Measurements from ENCODE around the gene MED12L. TPM values are rescaled to one million over a fixed set of nuclear protein-coding genes. Genes with fewer than 3 reads are reported as not detected.
A peak's percentile ranks its signal among the peaks of the same experiment; 100 is the strongest.

The MED12L gene
- total RNA-seq, 1 experiment from 2014 or later, result not detected

- no peaks in the 10 kb centered on the region for H3K36me3 ChIP-seq
- DNase-seq, result no peak
- peaks cover 8% of the 10 kb centered on the region for H3K27me3 ChIP-seq
- no peak overlapping the region for H3K27ac ChIP-seq
- no peaks in the 10 kb centered on the region for H3K9me3 ChIP-seq (replicated peaks)
- H3K4me3 ChIP-seq, result no peak overlapping the region
- H3K4me1 ChIP-seq, result no peaks in the 10 kb centered on the region
Measured at GRCh38 chr3:151142929-151143328, 57.5 kb downstream of the MED12L start.

DNA sequence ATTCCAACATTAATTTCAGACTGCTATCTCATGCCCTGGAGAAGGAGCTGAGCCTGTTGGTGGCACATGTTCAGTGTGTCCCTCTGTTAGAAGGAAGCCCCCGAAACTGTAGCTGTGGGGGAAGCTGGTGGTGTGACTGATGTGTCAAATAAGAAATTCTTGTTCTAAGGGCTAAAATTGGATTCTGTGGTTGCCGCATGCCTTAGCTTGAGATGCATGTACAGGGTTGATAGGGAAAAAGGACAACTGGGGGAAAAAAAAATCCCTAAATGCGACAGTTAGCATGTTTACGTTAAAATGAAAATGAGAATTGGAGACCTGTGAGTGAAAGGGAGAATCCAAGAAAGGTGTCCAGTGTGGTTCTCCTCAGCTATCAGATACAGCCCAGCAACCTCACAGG is 58.6 kb downstream of the MED12L start:
- Histone ChIP-seq H3K27me3 (peaks cover 8% of the 10 kb centered on the region), H3K4me3 (no peak overlapping the region), H3K4me1 (no peaks in the 10 kb centered on the region), H3K9me3 (replicated peaks) (no peaks in the 10 kb centered on the region), H3K27ac (no peak overlapping the region), H3K36me3 (no peaks in the 10 kb centered on the region)
- no peak for DNase-seq

- Histone ChIP-seq H3K4me1 (no peaks in the 10 kb centered on the region), H3K4me3 (no peak overlapping the region), H3K9me3 (replicated peaks) (no peaks in the 10 kb centered on the region), H3K27ac (no peak overlapping the region), H3K36me3 (no peaks in the 10 kb centered on the region), H3K27me3 (peaks cover 8% of the 10 kb centered on the region)
- no peak for DNase-seq
Measured at GRCh38 chr3:151144760-151145159, 59.3 kb downstream of the MED12L start.

- Histone ChIP-seq H3K27me3 (peaks cover 8% of the 10 kb centered on the region), H3K9me3 (replicated peaks) (no peaks in the 10 kb centered on the region)
Measured at GRCh38 chr3:151145713-151146070, 60.2 kb downstream of the MED12L start.

DNA sequence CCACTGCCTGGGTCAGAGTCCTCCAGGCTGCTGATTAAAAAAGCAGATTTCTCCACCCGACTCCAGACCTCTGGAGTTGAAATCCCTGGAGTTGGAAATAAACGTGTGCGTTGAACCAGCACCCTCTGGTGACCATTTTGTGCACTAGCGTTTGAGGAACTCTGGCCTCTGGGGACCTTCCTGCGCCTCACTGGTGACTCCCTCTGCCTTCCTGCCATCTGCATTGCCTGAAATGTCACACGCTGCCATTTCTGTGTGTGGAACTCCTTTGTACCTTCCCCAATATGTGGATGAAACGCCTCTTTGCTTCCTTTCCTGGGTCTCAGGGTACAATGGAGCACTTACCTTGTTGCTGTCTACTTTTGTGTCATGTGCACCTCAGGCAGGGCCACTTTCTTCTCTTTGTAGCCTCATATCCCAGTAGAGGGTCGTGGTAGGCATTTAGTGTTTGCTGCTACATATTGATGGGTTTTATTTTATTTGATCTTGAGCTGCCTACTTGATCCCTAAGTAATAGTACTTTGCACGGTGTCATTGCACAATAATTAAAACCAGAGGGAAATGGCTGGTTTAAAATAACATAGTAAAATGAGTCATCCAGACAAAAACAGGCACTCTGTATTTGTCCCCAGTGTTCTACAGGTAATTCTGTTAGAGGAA is 60.7 kb downstream of the MED12L start:
- peak; percentile 42 to 80 for DNase-seq
- no peak overlapping the region for H3K27ac ChIP-seq

More at GRCh38 chr3:151145713-151146070, 60.2 kb downstream of the MED12L start:
- no peaks in the 10 kb centered on the region for H3K36me3 ChIP-seq
- H3K27ac ChIP-seq, result no peak overlapping the region
- H3K4me3 ChIP-seq, result no peak overlapping the region
- H3K4me1 ChIP-seq, result no peaks in the 10 kb centered on the region
- DNase-seq, result no peak

DNA sequence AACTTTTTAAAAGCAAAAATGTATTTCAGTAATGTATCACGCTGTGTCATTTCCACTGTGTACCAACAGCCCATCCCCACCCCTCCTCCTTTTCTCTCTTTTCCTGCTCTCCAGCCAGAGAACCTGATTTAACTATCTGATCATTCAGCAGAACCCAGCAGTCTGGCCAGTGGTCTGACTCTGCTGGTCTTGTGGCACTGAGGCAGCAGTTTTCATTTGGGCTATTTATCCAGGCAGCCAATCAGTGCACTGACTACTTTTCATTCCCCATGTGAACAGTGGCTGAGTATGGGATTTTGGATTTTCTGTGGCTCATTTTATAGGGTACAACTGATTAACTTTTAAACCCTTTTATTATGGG is 61.2 kb downstream of the MED12L start:
- Histone ChIP-seq H3K4me3 (no peak overlapping the region), H3K4me1 (no peaks in the 10 kb centered on the region), H3K27ac (no peak overlapping the region), H3K36me3 (no peaks in the 10 kb centered on the region), H3K9me3 (replicated peaks) (no peaks in the 10 kb centered on the region), H3K27me3 (peaks cover 8% of the 10 kb centered on the region)
- DNase-seq, result no peak

More for the DNA sequence above, 60.7 kb downstream of the MED12L start:
- no peaks in the 10 kb centered on the region for H3K4me1 ChIP-seq
- H3K9me3 ChIP-seq (replicated peaks), result no peaks in the 10 kb centered on the region
- H3K36me3 ChIP-seq, result no peaks in the 10 kb centered on the region
- H3K4me3 ChIP-seq, result no peak overlapping the region
- H3K27me3 ChIP-seq, result peaks cover 8% of the 10 kb centered on the region

DNA sequence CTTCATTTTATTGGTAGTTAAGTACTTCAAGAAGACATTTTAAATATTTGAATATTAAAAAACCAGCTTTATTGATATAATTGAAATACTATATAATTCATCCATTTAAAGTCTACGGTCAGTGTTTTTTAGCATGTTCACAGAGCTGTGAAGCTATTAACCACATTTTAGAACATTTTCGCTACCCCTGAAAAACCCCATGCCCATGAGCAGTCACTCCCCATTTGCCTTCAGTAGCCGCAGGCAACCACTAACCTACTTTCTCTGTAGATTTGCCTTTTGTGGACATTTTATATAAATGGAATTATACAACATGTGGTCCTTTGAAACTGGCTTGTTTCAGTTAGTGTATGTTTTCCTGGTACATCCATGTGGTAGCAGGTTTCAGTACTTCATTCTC is 61.8 kb downstream of the MED12L start:
- peaks cover 8% of the 10 kb centered on the region for H3K27me3 ChIP-seq
- no peaks in the 10 kb centered on the region for H3K9me3 ChIP-seq (replicated peaks)
- DNase-seq, result no peak
- H3K36me3 ChIP-seq, result no peaks in the 10 kb centered on the region
- H3K27ac ChIP-seq, result no peak overlapping the region
- H3K4me1 ChIP-seq, result no peaks in the 10 kb centered on the region
- H3K4me3 ChIP-seq, result no peak overlapping the region

DNA sequence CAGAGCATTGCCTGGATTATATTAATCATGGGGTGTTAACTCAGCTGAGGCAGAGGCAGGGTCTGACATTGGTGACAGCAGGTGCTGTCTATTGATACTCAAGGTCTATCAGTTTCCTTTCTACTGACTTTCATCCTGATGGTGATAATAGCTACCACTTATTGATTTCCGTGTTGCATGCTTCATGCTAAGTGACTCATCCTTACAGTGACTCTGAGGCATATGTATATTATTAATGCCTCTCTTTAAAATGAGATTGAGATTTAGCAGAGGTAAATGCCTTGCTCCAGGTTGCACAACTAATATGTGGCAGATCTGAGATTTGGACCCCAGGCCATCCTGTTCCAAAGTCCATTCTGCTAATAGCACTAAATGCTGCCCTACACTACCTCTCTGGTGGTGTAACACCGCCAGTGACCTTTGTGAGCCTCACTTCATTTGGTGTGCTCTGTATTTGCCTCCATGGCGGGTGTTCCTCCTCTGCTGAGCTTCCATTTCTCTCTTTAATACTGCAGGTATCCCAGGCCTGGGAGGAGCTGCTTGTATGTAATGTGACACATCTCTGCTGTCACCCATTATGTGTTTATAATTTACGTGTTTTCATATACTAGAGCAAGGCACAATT is 67.1 kb downstream of the MED12L start:
- Histone ChIP-seq H3K4me1 (peaks cover 5% of the 10 kb centered on the region; the same call in 1 of the 2 replicates), H3K27me3 (no peaks in the 10 kb centered on the region; the same call in 1 of the 2 replicates), H3K36me3 (no peaks in the 10 kb centered on the region), H3K4me3 (no peak overlapping the region), H3K9me3 (replicated peaks) (no peaks in the 10 kb centered on the region), H3K27ac (no peak overlapping the region)
- no peak for DNase-seq

DNA sequence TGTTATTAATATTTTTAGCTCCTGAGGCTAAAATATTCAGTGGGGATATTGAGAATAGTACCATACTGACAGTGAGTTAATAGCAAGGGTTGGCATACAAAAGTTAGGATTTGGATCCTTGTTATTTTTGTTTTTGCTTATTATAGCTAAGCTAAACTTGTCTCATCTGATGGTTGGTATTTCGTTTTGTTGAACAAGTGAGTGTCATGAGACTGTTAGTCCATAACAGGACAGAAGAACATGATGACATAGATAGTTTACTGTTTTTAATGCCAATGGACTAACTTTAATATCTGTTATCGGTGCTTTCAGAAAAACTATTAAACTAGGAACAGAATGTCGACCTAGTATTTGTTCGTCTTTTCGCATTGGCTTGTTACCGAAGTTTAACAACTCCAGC is 69.1 kb downstream of the MED12L start:
- Histone ChIP-seq H3K27me3 (no peaks in the 10 kb centered on the region; the same call in 1 of the 2 replicates), H3K36me3 (no peaks in the 10 kb centered on the region), H3K27ac (no peak overlapping the region), H3K4me1 (peaks cover 5% of the 10 kb centered on the region; the same call in 1 of the 2 replicates), H3K9me3 (replicated peaks) (no peaks in the 10 kb centered on the region), H3K4me3 (no peak overlapping the region)
- DNase-seq, result no peak

- peaks cover 5% of the 10 kb centered on the region; the same call in 1 of the 2 replicates for H3K4me1 ChIP-seq
- no peaks in the 10 kb centered on the region for H3K9me3 ChIP-seq (replicated peaks)
- no peak overlapping the region for H3K4me3 ChIP-seq
- no peaks in the 10 kb centered on the region; the same call in 1 of the 2 replicates for H3K27me3 ChIP-seq
- H3K27ac ChIP-seq, result no peak overlapping the region
- DNase-seq, result no peak
- no peaks in the 10 kb centered on the region for H3K36me3 ChIP-seq
Measured at GRCh38 chr3:151155409-151156128, 70.1 kb downstream of the MED12L start.

- Histone ChIP-seq H3K9me3 (replicated peaks) (no peaks in the 10 kb centered on the region), H3K4me3 (no peak overlapping the region), H3K4me1 (peaks cover 5% of the 10 kb centered on the region; the same call in 1 of the 2 replicates), H3K36me3 (no peaks in the 10 kb centered on the region), H3K27ac (no peak overlapping the region), H3K27me3 (no peaks in the 10 kb centered on the region; the same call in 1 of the 2 replicates)
- DNase-seq, result peak; percentile 33 to 73
Measured at GRCh38 chr3:151156618-151157216, 71.3 kb downstream of the MED12L start.

- H3K27me3 ChIP-seq, result no peaks in the 10 kb centered on the region; the same call in 1 of the 2 replicates
- DNase-seq, result no peak
- no peak overlapping the region for H3K4me3 ChIP-seq
- H3K27ac ChIP-seq, result no peak overlapping the region
- no peaks in the 10 kb centered on the region for H3K36me3 ChIP-seq
- H3K4me1 ChIP-seq, result peaks cover 5% of the 10 kb centered on the region; the same call in 1 of the 2 replicates
- no peaks in the 10 kb centered on the region for H3K9me3 ChIP-seq (replicated peaks)
Measured at GRCh38 chr3:151159806-151160205, 74.3 kb downstream of the MED12L start.

- H3K4me3 ChIP-seq, result no peak overlapping the region
- H3K36me3 ChIP-seq, result no peaks in the 10 kb centered on the region
- H3K4me1 ChIP-seq, result no peaks in the 10 kb centered on the region
- H3K27me3 ChIP-seq, result no peaks in the 10 kb centered on the region; the same call in 1 of the 2 replicates
- DNase-seq, result no peak
- H3K27ac ChIP-seq, result no peak overlapping the region
- no peaks in the 10 kb centered on the region for H3K9me3 ChIP-seq (replicated peaks)
Measured at GRCh38 chr3:151165226-151165625, 79.8 kb downstream of the MED12L start.

DNA sequence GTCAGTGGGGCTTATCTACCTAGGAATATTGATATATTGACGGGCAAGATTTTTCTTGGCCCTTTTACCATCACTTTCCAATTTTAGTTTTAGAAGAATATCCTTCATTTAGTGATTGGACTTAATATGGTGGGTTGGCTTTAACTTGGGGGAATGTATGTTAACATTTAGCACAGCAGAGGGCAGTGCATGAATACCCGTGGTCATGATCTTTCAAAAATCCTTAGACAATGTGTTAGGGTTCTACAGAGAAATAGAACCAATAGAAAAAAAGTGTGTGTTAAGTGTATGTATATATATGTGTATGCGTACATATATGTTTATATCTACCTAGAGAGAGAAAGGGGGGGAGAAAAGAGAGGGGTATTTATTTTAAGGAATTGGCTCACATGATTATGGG is 80.7 kb downstream of the MED12L start:
- no peak for DNase-seq
- Histone ChIP-seq H3K36me3 (no peaks in the 10 kb centered on the region), H3K27me3 (no peaks in the 10 kb centered on the region), H3K4me1 (no peaks in the 10 kb centered on the region), H3K27ac (no peak overlapping the region), H3K9me3 (replicated peaks) (no peaks in the 10 kb centered on the region), H3K4me3 (no peak overlapping the region)
